MCF 10A (cell line): ENCODE measurements around the gene MEF2C. TPM values are rescaled to one million over a fixed set of nuclear protein-coding genes. Genes with fewer than 3 reads are reported as not detected.

Source experiments
- BruUV-seq: library from RNA; stranded (reverse); fragments of 400-500 nt; replicated peaks from 2 replicates; lab custom pipeline; 2021; lab: Mats Ljungman, UMichigan
- CTCF ChIA-PET: fragments of 300-600 bp; sonication (Branson Sonifier 250); formaldehyde crosslinking; extraction: SDS; loops from one replicate; lab custom pipeline; 2021; ENCODE audit warnings: antibody characterized with exemption, inconsistent platforms; lab: Yijun Ruan, JAX
- POLR2A ChIA-PET: fragments of 300-600, 350-650 bp; sonication (Branson Sonifier 250); formaldehyde crosslinking; extraction: SDS; loops from one replicate; lab custom pipeline; 2020; ENCODE audit warnings: antibody characterized with exemption, inconsistent platforms; lab: Yijun Ruan, JAX
- DNase-seq: peaks from one replicate; pipeline ENCODE4 v3.0.0-alpha.2; 2018; ENCODE audit not compliant: unreplicated experiment
- H3K27ac Mint-ChIP-seq: one replicate; pipeline ENCODE4 v1.8.0; 2022; ENCODE audit warnings: mild to moderate bottlenecking, low read depth, mixed read lengths; ENCODE audit not compliant: unreplicated experiment
- H3K27me3 Mint-ChIP-seq: one replicate; pipeline ENCODE4 v1.8.0; 2022; ENCODE audit warnings: mixed read lengths; ENCODE audit not compliant: insufficient read depth, unreplicated experiment
- H3K36me3 Mint-ChIP-seq: one replicate; pipeline ENCODE4 v1.8.0; 2022; ENCODE audit warnings: mild to moderate bottlenecking, moderate library complexity, mixed read lengths; ENCODE audit not compliant: insufficient read depth, unreplicated experiment
- H3K4me1 Mint-ChIP-seq: one replicate; pipeline ENCODE4 v1.8.0; 2022; ENCODE audit warnings: mixed read lengths; ENCODE audit not compliant: insufficient read depth, unreplicated experiment
- H3K4me3 Mint-ChIP-seq: one replicate; pipeline ENCODE4 v1.8.0; 2022; ENCODE audit warnings: mild to moderate bottlenecking, moderate library complexity, mixed read lengths; ENCODE audit not compliant: unreplicated experiment
- H3K9me3 Mint-ChIP-seq: one replicate; pipeline ENCODE4 v1.8.0; 2022; ENCODE audit warnings: mixed read lengths; ENCODE audit not compliant: unreplicated experiment
- intact Hi-C: fragments of 100-400 bp; cut with micrococcal nuclease; formaldehyde crosslinking; loops from 2 replicates; pipeline ENCODE4 v1.14.1; 2022
- total RNA-seq: library from RNA; stranded (reverse); gene quantifications from 2 replicates; pipeline ENCODE4 v1.2.3, GENCODE V29; 2022
- TF ChIP-seq, protein P1 (sequence below): fragments of 200-600 bp; IDR thresholded peaks from one replicate; pipeline ENCODE4 v1.8.0; 2022; ENCODE audit warnings: antibody characterized with exemption, mild to moderate bottlenecking; ENCODE audit not compliant: unreplicated experiment

The MEF2C gene
- total RNA-seq, 1 experiment from 2014 or later, result 0.05 TPM

DNA sequence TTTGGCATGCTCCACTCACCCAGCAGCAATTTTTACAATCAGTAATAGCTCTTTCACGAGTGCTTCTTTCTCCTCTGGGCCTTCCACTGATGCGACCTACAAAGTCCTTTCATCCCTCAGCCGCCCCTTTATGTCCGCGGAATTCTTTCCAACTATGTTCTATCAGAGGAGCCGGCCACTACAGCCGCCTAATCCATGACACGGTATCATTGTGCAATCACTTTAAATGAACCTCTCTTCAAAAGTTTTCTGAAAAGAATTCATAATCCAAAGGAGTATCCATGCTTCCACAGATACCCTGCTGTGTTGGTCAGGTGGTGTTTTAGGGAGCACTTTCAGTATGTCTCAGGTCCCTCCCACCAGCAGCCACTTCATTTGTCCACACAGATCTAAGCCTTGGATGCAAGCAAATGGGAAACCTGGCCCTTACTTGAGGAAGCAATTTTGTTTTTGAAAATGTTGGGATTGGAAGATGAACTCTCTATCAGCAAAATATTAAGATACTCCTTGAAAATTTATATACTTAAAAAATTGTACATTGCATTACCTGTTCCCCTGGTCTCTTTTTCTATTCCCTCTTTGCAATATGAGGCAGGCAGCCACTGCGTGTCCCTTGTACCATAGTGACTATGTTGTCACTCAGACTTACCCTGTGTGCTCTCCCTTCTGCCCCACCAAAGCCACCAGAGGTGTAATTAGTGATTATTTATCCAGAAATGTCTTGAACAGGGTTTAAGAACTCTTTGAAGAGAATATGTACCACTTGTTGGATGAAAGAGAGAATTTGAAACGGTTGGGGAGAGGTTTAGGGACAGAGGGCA, 12.9 kb upstream of the MEF2C start:
- no peaks in the 10 kb centered on the region for H3K4me1 Mint-ChIP-seq
- ChIA-PET POLR2A (no interaction called here), CTCF (no interaction called here)
- TF ChIP-seq, protein P1, sequence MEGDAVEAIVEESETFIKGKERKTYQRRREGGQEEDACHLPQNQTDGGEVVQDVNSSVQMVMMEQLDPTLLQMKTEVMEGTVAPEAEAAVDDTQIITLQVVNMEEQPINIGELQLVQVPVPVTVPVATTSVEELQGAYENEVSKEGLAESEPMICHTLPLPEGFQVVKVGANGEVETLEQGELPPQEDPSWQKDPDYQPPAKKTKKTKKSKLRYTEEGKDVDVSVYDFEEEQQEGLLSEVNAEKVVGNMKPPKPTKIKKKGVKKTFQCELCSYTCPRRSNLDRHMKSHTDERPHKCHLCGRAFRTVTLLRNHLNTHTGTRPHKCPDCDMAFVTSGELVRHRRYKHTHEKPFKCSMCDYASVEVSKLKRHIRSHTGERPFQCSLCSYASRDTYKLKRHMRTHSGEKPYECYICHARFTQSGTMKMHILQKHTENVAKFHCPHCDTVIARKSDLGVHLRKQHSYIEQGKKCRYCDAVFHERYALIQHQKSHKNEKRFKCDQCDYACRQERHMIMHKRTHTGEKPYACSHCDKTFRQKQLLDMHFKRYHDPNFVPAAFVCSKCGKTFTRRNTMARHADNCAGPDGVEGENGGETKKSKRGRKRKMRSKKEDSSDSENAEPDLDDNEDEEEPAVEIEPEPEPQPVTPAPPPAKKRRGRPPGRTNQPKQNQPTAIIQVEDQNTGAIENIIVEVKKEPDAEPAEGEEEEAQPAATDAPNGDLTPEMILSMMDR, result no peak
- DNase-seq, result no peak
- BruUV-seq, result no TSS peak
- H3K9me3 Mint-ChIP-seq, result no peaks in the 10 kb centered on the region
- no peak overlapping the region for H3K27ac Mint-ChIP-seq
- no peak overlapping the region for H3K4me3 Mint-ChIP-seq
- intact Hi-C loops, result no loop called here
- H3K27me3 Mint-ChIP-seq, result peaks cover 46% of the 10 kb centered on the region
- no peaks in the 10 kb centered on the region for H3K36me3 Mint-ChIP-seq

DNA sequence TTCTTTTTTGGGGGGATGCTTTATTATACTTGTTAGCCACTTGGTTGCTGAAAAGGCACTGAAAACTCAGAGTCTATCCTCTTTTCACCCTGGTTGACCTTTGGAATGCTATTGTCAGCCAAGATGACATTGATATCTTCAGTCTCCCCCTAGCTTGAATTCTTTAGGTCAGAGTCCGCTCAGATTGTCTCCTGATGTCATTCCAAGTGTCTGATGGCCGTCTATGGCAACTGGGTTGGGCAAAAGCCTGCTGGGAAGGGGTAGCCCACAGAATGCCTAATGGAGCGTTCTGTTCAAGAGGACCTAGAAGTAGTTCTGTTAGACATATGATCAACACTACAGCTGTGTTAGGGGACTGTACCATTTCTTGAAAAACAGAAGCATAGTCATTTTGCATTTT, 9.7 kb upstream of the MEF2C start:
- no TSS peak for BruUV-seq
- TF ChIP-seq, protein P1, result no peak
- CTCF ChIA-PET, result no interaction called here
- no peak overlapping the region for H3K27ac Mint-ChIP-seq
- no peaks in the 10 kb centered on the region for H3K4me1 Mint-ChIP-seq
- peaks cover 62% of the 10 kb centered on the region for H3K27me3 Mint-ChIP-seq
- POLR2A ChIA-PET, result no interaction called here
- H3K4me3 Mint-ChIP-seq, result no peak overlapping the region
- intact Hi-C loops, result no loop called here
- no peak for DNase-seq
- H3K36me3 Mint-ChIP-seq, result no peaks in the 10 kb centered on the region
- H3K9me3 Mint-ChIP-seq, result no peaks in the 10 kb centered on the region

DNA sequence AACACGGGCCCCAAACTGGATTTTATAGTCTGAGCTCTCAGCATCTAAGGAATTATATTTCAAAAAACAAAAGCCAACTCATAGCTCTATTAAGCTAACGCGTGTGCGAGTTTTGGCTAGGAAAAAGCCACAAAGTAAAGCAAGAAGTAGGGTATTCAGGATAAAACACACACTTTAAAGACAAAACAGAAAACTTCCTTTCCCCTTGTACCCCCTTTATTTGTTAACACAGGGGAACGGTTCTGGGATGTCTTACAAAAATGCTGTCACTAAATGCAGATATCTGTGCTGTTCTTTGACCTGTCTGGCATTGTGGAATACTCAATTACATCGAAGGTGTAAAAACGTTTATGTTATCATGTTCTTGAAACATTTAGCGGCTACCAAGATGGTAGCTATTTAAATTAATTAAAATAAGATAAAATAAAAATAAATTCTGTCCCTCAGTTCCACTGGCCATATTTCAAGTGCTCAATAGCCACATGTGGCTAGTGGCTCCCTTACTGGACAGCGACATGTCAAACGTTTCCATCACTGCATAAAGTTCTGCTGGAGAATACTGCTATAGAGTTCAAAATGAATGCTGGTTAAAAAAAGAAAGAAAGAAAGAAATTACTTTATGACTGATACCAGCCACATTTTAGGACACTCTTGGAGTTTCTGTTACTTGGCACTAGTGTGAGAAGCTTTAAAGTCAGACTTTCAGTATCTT, 7.2 kb upstream of the MEF2C start:
- Mint-ChIP-seq H3K4me3 (no peak overlapping the region), H3K9me3 (no peaks in the 10 kb centered on the region), H3K4me1 (no peaks in the 10 kb centered on the region), H3K36me3 (no peaks in the 10 kb centered on the region), H3K27me3 (peaks cover 69% of the 10 kb centered on the region), H3K27ac (no peak overlapping the region)
- TF ChIP-seq, protein P1, result no peak
- no peak for DNase-seq
- ChIA-PET POLR2A (no interaction called here), CTCF (interaction anchor here (0.7 kb wide), 2 partner anchors 17 to 52 kb away, joined by 3 read pairs; no protein-coding TSS in a partner anchor)
- no TSS peak for BruUV-seq
- intact Hi-C loops, result no loop called here
